NCI-H2227 (cell line): Measurements from ENCODE around the gene ARHGAP44.
"Not testable (repeated sequence)": the region's sequence is repeated elsewhere in the genome, so short reads cannot be mapped to it uniquely, and the experiment has no call there.

ENCODE experiments used
- DNase-seq: peaks from one replicate; lab custom pipeline; 2025; ENCODE audit not compliant: unreplicated experiment; lab: John Stamatoyannopoulos, UW

Gene ARHGAP44

DNA sequence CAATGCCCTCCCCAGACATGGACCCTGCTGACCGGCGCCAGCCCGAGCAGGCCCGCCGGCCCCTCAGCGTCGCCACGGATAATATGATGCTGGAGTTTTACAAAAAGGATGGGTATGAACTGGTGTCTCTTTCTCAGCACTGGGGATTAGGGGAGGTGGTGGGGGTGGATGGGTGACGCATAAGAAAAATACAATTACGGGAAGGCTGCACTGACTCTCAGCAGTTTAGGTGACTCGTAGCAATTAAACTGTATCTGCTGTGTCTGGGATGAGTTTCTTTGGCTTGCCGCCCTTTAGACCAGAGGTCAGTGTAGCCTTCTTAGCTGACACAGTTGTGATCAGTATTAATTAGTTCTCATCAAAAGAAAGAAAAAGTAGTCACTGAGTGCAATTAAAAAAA lies 169.5 kb downstream of the ARHGAP44 start:
- DNase-seq, result no peak

DNA sequence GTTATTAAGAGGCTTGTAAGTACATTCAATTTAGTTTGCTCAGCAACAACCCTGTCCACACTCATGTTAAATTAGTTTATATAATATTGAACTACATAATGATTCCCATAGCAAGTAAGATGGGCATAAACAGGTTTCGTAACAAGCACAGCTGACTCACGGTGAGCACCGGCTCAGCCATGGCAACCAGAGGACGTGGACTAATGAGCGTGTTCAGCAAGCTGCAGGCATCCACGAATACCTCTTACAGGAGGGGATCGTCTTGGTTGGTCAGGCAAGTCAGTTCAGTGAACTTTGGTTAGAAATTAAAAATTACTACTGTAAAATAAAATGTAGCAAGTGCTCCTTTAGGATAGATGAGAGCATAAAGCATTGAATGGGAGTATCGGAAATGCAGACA lies 170.1 kb downstream of the ARHGAP44 start:
- no peak for DNase-seq

GRCh38 chr17:12961655-12962054 lies 172.4 kb downstream of the ARHGAP44 start:
- DNase-seq, result no peak

GRCh38 chr17:12963505-12963904 lies 174.2 kb downstream of the ARHGAP44 start:
- DNase-seq, result no peak

DNA sequence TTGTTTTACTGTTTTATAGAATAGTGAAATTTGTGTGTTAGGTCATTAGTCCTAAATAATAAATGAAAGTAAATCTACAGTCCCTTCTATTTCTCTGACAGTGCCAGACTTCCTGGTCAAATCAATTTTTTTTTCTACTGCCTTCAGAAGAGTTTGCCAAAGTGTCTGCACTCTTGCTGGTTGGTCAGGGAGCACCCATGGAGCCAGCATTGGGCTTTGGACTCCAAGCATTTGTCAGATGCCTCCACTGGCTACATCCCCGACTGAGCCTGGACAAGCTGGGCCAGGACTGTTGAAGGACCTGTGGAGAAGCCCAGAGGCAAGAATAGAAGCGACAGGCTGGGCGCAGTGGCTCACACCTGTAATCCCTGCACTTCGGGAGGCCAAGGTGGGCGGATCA lies 174.9 kb downstream of the ARHGAP44 start:
- no peak for DNase-seq

GRCh38 chr17:12964840-12965239 lies 175.5 kb downstream of the ARHGAP44 start:
- DNase-seq, result no peak

DNA sequence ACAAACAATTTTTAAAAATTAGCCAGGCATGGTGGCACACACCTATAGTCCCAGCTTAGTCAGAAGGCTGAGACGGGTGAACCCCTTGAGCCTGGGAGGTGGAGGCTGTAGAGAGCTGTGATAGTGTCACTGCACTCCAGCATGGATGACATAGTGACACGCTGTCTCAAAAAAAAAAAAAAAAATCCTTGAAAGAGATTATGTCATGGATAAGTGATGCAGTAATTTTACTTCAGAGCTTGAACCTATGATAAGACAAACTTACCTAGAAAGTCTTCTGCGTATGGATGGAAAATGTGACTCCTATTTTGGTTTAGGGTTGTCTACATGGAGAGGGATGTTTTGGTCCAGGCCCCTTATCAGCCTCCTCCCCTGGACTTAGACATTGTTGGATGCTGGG lies 176.7 kb downstream of the ARHGAP44 start:
- no peak for DNase-seq

DNA sequence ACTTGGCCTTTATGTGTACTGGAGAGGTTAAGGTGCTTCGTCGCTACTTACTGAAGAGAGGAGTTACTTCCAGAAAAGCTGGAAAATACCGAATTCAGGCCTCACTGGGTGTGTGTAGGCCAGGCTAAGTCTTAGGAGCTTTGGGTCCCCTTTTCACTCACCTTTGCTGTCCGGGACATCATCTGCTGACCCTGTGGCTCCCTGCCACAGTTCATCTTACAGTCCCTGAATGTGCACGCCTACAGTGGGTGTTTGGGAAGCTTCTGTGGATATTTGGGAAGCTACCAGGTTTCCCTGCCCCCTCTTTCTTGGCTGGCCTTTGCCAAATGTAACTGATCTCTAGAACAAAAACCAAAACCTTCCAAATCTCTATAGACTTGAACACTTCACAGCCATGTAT lies 177.1 kb downstream of the ARHGAP44 start:
- DNase-seq, result no peak

DNA sequence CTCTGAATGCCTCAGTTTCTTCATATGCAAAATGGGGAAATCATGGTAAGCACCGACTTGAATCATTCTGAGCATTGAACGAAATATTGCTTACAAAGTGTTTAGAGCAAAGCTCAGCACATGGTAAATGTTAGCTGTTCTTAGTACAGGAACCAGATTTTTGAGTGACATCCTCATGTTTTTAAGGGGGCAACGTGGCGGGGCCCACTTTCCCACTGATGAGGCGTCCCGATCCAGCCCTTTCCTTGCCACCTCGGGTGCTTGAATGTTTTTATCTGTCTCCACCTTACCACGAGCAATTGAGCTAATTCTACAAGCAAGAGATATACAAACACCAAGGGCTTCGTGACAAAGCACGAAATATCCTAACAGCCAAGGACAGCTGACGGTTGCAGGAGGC lies 178.7 kb downstream of the ARHGAP44 start:
- no peak for DNase-seq

DNA sequence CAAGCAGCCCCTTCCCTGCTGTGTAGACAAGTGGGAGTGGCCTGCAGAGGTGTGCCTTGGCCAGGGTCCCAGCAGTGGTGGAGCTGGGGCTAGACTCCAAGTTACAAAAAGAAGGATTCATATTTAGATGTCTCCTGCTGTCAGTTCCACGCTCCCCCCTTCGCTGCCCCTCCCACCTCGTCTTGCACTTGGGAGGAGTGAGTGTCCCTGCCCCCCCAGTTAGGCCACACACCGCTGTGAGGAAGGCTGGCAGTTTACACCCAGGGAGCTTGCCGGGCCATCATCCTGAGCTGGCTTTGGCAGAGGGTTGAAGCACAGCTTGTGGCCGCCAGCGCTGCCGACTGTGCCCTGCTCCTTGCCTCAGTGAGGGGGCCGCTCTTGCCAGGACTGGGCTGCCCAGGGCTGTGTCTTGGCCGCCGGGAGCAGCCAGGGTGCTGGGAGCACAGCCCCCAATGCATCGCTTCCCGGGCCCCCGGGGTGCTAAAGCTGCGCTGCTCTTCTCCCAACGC lies 184.3 kb downstream of the ARHGAP44 start:
- no peak for DNase-seq

DNA sequence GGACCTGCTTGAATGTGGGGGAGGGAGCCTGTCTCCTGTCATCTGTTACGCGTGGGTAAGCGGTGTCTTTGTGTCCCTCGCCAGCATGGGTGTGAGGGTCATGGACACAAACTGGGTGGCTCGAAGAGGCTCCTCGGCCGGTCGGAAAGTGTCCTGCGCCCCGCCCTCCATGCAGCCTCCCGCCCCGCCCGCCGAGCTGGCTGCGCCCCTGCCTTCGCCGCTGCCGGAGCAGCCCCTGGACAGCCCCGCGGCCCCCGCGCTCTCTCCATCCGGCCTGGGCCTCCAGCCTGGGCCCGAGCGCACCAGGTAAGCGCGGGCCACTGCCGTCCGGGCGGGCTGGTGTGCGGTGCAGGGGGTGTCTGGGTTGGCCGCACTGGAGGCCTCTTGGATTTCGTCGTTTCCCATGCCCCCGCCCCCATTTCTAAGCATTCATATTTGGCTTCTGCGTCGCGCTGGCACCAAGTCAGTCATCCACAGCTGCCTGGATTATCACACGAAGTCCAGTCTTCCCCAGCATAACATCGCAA lies 184.8 kb downstream of the ARHGAP44 start:
- no peak for DNase-seq

GRCh38 chr17:12977008-12977751 lies 187.9 kb downstream of the ARHGAP44 start:
- DNase-seq, result no peak

DNA sequence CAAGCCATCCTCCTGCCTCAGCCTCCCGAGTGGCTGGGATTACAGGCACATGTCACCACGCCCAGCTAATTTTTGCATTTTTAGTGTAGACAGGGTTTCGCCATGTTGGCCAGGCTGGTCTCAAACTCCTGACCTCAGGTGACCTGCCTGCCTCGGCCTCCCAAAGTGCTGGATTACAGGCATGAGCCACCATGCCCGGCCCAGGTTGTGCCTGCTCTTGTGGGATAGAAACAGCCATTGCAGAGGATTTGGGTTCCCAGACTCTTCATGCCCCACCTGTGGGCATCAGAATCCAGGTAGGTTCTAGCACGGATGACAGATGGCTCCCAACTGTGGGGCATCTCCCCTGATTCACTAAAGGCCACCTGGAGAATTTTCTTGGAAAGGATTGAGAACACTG lies 189.5 kb downstream of the ARHGAP44 start:
- not testable (repeated sequence) for DNase-seq

DNA sequence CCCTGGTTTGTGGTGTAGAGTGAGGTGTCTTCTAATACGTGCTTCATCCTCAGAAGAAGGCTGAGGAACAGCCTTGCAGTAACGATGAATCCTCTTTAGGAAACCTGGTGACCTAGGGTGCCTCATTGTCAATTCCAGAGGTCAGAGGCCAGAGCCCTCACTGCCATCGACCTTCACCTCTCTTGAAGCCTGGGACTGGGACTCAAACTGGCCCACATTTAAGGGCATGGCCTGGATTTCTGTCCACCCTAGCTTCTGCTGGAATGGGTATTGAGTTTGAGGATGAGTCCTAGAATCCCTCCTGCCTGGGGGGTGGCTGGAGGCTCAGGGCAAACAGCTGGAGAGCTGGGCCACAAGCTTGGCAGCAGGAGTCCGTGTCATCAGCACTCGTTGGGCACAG lies 189.9 kb downstream of the ARHGAP44 start:
- DNase-seq, result no peak

DNA sequence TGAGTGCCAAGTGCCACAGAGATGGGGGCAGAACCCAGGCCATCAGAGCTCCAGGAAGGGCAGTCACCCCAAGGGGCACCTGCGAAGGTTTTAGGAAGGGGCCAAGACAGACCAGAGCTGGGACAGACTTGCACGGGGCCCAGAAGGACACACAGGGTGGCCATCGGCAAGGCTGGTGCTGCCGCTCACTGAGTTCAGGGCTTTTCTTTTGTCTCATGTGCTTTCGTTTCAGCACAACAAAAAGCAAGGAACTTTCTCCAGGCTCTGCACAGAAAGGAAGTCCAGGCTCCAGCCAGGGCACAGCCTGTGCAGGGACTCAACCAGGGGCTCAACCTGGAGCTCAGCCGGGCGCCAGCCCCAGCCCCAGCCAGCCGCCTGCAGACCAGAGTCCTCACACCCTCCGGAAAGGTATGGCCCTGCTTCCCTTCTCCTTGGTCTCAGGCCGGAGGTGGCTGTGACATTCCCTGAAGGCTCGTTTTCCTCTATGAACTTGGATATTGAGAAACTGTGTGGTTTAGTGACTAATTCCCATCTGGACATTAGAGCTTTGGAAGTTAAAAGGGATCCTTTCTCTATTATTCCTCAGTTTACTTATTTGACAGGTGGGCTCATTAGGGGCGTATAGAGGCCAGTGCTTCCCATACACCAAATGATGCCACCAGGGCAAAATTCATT lies 190.7 kb downstream of the ARHGAP44 start:
- no peak for DNase-seq

GRCh38 chr17:12982224-12982623 lies 192.9 kb downstream of the ARHGAP44 start:
- DNase-seq, result no peak

GRCh38 chr17:12983991-12984884 lies 194.9 kb downstream of the ARHGAP44 start:
- no peak for DNase-seq

- no peak for DNase-seq
Measured at GRCh38 chr17:12985431-12986293, 196.4 kb downstream of the ARHGAP44 start.

- DNase-seq, result peak; percentile 19
Measured at GRCh38 chr17:12987120-12987519, 197.8 kb downstream of the ARHGAP44 start.

- DNase-seq, result no peak
Measured at GRCh38 chr17:12990041-12990808, 200.9 kb downstream of the ARHGAP44 start.
